PC-9 (cell line): ENCODE measurements around the gene TNFRSF1A.

ENCODE experiments used
- EZH2 ChIP-seq: fragments of 200-600 bp; sonication (generic); IDR thresholded peaks from 2 replicates; pipeline ENCODE4 v1.8.0; 2017; ENCODE audit warnings: antibody characterized with exemption, low read depth
- TF ChIP-seq, protein P1 (sequence below): fragments of 200-600 bp; sonication (generic); conservative IDR thresholded peaks from 2 replicates; pipeline ENCODE4 v1.6.1; 2017; ENCODE audit warnings: mixed run types, antibody characterized with exemption, mild to moderate bottlenecking, moderate library complexity

DNA sequence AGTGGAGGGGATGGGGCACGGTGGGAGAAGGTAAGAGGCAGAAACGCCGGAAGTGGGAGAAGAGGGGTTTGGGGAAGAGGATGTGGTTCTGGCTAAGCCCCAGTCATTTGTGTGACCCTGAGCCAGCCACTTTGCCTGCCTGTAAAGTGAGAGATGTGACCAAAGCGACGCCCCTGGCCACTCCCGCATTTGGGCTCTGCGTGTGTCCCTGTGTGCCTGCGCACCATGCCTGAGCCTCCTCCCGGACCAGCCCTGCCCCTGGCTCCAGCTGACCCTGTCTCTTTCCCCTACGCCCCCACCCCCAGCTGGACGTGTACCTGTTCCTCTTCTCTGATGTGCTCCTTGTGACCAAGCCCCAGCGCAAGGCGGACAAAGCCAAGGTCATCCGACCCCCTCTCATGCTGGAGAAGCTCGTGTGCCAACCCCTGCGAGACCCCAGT lies 23.4 kb downstream of the TNFRSF1A start:
- TF ChIP-seq, protein P1, sequence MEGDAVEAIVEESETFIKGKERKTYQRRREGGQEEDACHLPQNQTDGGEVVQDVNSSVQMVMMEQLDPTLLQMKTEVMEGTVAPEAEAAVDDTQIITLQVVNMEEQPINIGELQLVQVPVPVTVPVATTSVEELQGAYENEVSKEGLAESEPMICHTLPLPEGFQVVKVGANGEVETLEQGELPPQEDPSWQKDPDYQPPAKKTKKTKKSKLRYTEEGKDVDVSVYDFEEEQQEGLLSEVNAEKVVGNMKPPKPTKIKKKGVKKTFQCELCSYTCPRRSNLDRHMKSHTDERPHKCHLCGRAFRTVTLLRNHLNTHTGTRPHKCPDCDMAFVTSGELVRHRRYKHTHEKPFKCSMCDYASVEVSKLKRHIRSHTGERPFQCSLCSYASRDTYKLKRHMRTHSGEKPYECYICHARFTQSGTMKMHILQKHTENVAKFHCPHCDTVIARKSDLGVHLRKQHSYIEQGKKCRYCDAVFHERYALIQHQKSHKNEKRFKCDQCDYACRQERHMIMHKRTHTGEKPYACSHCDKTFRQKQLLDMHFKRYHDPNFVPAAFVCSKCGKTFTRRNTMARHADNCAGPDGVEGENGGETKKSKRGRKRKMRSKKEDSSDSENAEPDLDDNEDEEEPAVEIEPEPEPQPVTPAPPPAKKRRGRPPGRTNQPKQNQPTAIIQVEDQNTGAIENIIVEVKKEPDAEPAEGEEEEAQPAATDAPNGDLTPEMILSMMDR = no peak
- no peak for TF ChIP-seq EZH2
